K562 (cell line): ENCODE data around the gene LZTR1. TPM values are rescaled to one million over a fixed set of nuclear protein-coding genes. Genes with fewer than 3 reads are reported as not detected.
A peak's percentile ranks its signal among the peaks of the same experiment; 100 is the strongest.

ENCODE experiments used
- ATF1 ChIP-seq, 2 experiments: fragments of 450-650 bp in 1 of 2; IDR thresholded peaks; 2 replicates each; pipeline ENCODE4 v1.6.1; 2016; ENCODE audit warnings: missing compliant biosample characterization in 1 of 2, missing genetic modification characterization in 1 of 2
- ID3 ChIP-seq, 2 experiments: fragments of 250-450 bp in 1 of 2; fragments of 450-650 bp in 1 of 2; sonication (Bioruptor Pico) in 1 of 2; IDR thresholded peaks; 2 replicates each; pipeline versions ENCODE4 v1.6.1 to v1.8.0; 2016 to 2021; ENCODE audit warnings: mild to moderate bottlenecking in 2 of 2, moderate library complexity in 2 of 2, missing compliant biosample characterization in 1 of 2, missing genetic modification characterization in 1 of 2
- KAT7 ChIP-seq: sonication (generic); formaldehyde crosslinking; IDR thresholded peaks from 2 replicates; pipeline ENCODE4 v1.8.0; 2022; ENCODE audit warnings: missing genetic modification reagents, mild to moderate bottlenecking, borderline replicate concordance
- MYC ChIP-seq, 2 experiments: fragments of 250-450 bp in 1 of 2; sonication (Bioruptor Pico) in 1 of 2; IDR thresholded peaks; 2 replicates each; pipeline versions ENCODE4 v1.5.1 to v1.6.1; 2012 to 2021; ENCODE audit warnings: low read depth in 2 of 2, borderline replicate concordance in 1 of 2, improper control_type of control experiment in 1 of 2, low read length in 1 of 2, mild to moderate bottlenecking in 1 of 2, moderate library complexity in 1 of 2
- NEUROD1 ChIP-seq: fragments of 150-350 bp; IDR thresholded peaks from 2 replicates; pipeline ENCODE4 v1.6.1; 2014; ENCODE audit warnings: borderline replicate concordance, low read length, low read depth; ENCODE audit not compliant: partially characterized antibody
- PRMT5 ChIP-seq: sonication (generic); formaldehyde crosslinking; IDR thresholded peaks from 2 replicates; pipeline ENCODE4 v1.5.0; 2020; ENCODE audit warnings: missing genetic modification reagents
- PTTG1 ChIP-seq: fragments of 450-650 bp; IDR thresholded peaks from 2 replicates; pipeline ENCODE4 v1.6.1; 2016; ENCODE audit warnings: low read depth, mild to moderate bottlenecking, missing genetic modification characterization, missing compliant biosample characterization
- RNF219 ChIP-seq: fragments of 250-450 bp; sonication (Bioruptor Pico); IDR thresholded peaks from 2 replicates; pipeline ENCODE4 v1.5.0; 2022; ENCODE audit warnings: mild to moderate bottlenecking
- RREB1 ChIP-seq: fragments of 250-450 bp; sonication (Bioruptor Pico); IDR thresholded peaks from 2 replicates; pipeline ENCODE4 v1.4.0; 2020
- ZNF12 ChIP-seq: sonication (generic); formaldehyde crosslinking; IDR thresholded peaks from 2 replicates; pipeline ENCODE4 v1.4.0; 2020; ENCODE audit warnings: mild to moderate bottlenecking, missing genetic modification reagents
- polyA plus RNA-seq, 8 experiments: library from polyadenylated mRNA; depleted of rRNA in 4 of 8; stranded (reverse) in 5 of 8; unstranded in 3 of 8; fragments of >200 nt; fragmentation: Nextera tagmentation in 2 of 8; fragmentation: Illumina TruSeq in 1 of 8; extraction: Ambion mirVana in 2 of 8; extraction: Trizol in 1 of 8; gene quantifications; 2 replicates each; pipeline versions ENCODE4 v1.2.1 to v1.2.3, GENCODE V29; 2011 to 2014; ENCODE audit warnings: inconsistent platforms in 1 of 8, missing spikeins in 1 of 8
- total RNA-seq, 7 experiments: library from RNA; depleted of rRNA in 6 of 7; stranded (reverse); fragments of >200 nt in 6 of 7; fragmentation: Illumina TruSeq in 2 of 7; extraction: Trizol in 2 of 7; gene quantifications; 2 replicates each; pipeline versions ENCODE4 v1.2.1 to v1.2.3, GENCODE V29; 2011 to 2021; ENCODE audit warnings: low replicate concordance in 1 of 7
- TF ChIP-seq, protein P1 (sequence below): fragments of 450-650 bp; formaldehyde crosslinking; IDR thresholded peaks from 2 replicates; pipeline ENCODE4 v1.4.0; 2020; ENCODE audit warnings: mild to moderate bottlenecking, moderate library complexity
- TF ChIP-seq, protein P2 (sequence below): IDR thresholded peaks from 2 replicates; pipeline ENCODE4 v1.6.1; 2016; ENCODE audit warnings: missing genetic modification characterization, missing compliant biosample characterization

LZTR1 gene
- total and polyA plus RNA-seq, 9 of the 15 experiments (the other 6 are each of a cell fraction or from before 2014, with no cell fraction given): 2.2 to 135 (median 63.0) TPM

DNA sequence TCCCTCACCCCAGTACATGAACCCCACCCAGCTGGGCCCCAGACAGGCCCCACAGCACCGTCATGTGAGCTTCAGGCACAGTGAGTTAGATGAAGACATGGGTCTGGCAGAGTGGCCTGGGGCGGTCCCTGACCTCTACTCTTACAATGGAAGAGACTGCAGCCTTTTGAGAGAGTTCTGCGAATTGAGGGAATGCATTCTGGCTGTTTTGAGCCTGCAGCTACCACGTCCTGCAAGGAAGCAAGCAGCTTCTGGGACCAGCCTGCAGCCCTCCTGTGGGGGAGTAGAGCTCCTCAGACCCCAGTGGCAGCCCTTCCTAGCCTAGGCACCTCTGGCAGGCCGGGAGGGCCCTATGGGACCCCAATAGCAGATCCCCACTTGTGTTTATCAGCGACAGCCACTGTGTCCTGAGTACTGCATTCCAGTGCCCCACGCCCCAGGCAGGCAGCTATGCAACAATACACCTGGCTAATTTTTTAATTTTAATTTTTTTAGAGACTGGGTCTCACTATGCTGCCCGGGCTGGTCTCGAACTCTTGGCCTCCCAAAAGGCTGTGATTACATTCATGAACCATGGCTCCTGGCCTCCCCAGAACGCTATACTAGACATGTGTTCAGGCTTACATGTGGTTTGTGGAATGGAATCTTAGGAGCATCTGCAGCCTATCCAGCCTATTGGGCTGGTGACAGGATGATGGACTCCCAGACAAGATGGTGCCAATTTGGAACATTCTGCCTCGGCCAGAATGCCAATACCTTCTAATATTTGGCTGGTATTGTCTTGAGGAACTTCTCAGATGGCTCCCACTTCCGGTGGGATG, 51.0 kb downstream of the LZTR1 start (continued):
- TF ChIP-seq ATF1 (CRISPR knock-in tag; IDR thresholded peaks at IDR 0.05) (peak; percentile 12; the same call in 1 of the 2 replicates), ATF1 (tag; IDR thresholded peaks at IDR 0.05) (no peak), PRMT5 (CRISPR knock-in tag) (0 out of 2 replicates have a peak, but pooled peaks have one; percentile 51), NEUROD1 (no peak), RREB1 (no peak), ZNF12 (0 out of 2 replicates have a peak, but pooled peaks have one; percentile 35), MYC (IDR thresholded peaks at IDR 0.05; ENCODE audit: low read depth, low read length) (no peak), MYC (CRISPR knock-in tag; IDR thresholded peaks at IDR 0.05; ENCODE audit: borderline replicate concordance, low read depth) (peak; percentile 41; the same call in 1 of the 2 replicates), KAT7 (CRISPR knock-in tag) (no peak), RNF219 (CRISPR knock-in tag) (no peak), ID3 (CRISPR knock-in tag; IDR thresholded peaks at IDR 0.05) (no peak), ID3 (tag; IDR thresholded peaks at IDR 0.05) (0 out of 2 replicates have a peak, but pooled peaks have one; percentile 41), PTTG1 (tag) (no peak)
- TF ChIP-seq, protein P1, sequence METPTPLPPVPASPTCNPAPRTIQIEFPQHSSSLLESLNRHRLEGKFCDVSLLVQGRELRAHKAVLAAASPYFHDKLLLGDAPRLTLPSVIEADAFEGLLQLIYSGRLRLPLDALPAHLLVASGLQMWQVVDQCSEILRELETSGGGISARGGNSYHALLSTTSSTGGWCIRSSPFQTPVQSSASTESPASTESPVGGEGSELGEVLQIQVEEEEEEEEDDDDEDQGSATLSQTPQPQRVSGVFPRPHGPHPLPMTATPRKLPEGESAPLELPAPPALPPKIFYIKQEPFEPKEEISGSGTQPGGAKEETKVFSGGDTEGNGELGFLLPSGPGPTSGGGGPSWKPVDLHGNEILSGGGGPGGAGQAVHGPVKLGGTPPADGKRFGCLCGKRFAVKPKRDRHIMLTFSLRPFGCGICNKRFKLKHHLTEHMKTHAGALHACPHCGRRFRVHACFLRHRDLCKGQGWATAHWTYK (CRISPR knock-in tag): no peak
- TF ChIP-seq, protein P2, sequence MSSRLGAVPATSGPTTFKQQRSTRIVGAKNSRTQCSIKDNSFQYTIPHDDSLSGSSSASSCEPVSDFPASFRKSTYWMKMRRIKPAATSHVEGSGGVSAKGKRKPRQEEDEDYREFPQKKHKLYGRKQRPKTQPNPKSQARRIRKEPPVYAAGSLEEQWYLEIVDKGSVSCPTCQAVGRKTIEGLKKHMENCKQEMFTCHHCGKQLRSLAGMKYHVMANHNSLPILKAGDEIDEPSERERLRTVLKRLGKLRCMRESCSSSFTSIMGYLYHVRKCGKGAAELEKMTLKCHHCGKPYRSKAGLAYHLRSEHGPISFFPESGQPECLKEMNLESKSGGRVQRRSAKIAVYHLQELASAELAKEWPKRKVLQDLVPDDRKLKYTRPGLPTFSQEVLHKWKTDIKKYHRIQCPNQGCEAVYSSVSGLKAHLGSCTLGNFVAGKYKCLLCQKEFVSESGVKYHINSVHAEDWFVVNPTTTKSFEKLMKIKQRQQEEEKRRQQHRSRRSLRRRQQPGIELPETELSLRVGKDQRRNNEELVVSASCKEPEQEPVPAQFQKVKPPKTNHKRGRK (tag): no peak
